DMS153 (cell line): ENCODE results near the gene PLD2.
A peak's percentile ranks its signal among the peaks of the same experiment; 100 is the strongest.

Experiments
- DNase-seq: peaks from one replicate; lab custom pipeline; 2025; lab: John Stamatoyannopoulos, UW

Gene PLD2, protein sequence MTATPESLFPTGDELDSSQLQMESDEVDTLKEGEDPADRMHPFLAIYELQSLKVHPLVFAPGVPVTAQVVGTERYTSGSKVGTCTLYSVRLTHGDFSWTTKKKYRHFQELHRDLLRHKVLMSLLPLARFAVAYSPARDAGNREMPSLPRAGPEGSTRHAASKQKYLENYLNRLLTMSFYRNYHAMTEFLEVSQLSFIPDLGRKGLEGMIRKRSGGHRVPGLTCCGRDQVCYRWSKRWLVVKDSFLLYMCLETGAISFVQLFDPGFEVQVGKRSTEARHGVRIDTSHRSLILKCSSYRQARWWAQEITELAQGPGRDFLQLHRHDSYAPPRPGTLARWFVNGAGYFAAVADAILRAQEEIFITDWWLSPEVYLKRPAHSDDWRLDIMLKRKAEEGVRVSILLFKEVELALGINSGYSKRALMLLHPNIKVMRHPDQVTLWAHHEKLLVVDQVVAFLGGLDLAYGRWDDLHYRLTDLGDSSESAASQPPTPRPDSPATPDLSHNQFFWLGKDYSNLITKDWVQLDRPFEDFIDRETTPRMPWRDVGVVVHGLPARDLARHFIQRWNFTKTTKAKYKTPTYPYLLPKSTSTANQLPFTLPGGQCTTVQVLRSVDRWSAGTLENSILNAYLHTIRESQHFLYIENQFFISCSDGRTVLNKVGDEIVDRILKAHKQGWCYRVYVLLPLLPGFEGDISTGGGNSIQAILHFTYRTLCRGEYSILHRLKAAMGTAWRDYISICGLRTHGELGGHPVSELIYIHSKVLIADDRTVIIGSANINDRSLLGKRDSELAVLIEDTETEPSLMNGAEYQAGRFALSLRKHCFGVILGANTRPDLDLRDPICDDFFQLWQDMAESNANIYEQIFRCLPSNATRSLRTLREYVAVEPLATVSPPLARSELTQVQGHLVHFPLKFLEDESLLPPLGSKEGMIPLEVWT

DNA sequence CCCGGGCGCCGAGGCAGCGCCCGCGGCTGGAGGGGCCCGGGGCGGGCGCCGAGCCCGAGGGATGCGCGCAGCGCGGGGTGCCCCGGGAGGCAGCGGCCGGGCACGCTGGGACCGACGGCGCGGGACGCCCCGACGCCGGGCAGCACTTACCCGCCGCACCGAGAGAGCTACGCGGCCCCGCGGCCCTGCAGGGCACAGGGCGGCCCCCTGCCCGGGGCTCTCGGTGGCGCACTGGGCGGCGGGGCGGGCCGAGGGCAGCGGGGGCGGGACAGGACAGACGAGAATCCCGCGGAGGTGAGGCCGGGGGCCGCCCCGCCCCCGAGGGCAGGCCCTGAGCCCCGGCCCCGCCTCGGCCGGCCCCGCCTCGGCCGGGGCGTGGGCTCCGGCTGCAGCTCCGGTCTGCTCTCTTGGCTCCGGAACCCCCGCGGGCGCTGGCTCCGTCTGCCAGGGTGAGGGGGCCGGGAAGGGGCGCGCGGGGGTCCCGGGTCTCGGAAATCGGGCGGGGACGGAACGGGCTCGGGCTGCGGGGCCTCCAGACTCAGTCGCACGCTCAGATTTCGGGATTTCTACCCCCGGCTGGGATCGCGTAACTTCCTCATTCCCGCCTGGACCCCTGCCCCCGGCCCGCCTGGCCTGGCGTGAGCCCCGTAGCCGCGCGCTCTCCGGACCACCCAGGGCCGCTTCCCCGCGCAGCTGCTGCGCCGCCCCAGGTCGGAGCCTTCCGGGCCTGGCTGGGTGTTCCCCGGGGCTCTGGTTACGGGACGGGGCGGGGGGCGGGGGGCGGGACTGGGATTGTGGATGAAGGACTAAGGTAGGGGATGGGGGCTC is at the start of gene PLD2:
Gene PLD2 (plus strand): TSS at position 376 of the 828 bp plus-strand sequence. CDS start 621 bp downstream, outside the sequence.
- peak; percentile 16 for DNase-seq

DNA sequence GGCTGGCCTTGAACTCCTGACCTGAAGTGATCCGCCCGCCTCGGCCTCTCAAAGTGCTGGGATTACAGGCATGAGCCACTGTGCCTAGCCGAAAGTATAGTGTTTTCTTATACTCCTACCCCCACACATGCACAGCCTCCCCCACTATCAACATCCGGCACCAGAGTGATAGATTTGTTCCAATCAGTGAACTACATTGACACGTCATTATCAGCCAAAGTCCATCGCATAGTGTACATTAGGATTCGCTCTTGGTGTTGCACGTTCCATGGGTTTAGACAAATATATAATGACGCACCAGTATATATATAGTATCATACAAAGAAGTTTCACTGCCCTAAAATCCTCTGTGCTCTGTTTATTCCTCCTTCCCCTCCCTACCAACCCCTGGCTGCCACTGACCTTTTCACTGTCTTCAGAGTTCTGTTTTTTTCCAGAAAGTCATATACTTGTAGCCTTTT is 47.1 kb upstream of the PLD2 start:
- no peak for DNase-seq

DNA sequence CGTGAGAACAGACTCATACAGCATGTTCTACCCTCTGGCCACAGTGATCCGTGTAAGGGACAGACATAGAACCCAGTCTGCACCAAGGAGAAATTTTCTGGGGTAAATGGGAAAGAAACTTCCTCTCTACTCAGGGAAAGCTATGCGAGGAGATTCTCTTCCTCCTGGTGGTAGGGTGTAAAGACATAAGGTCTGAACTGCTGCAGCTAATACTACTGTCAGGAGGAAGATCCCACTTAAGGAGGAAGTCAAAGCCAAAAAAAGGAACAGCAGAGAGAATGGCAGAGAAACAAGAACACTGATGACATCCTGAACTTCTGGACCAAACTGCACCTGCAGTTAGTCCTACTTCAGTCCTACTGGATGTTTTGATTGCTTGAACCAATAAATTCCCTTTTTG is 42.4 kb upstream of the PLD2 start:
- DNase-seq: no peak

DNA sequence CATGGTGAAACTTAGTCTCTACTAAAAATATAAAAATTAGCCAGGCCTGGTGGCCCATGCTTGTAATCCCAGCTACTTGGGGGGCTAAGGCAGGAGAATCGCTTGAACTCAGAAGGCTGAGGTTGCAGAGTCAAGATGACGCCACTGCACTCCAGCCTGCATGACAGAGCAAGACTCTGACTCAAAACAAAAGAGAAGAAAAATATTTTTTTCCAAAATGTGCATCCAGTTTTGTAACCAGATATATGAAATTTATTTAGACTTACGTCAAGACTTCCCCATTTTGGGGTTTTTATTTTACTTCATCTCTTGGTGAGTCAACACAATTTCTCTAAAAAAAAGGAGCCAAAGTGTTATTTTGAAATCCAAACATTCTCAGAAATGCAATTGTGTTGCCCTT is 40.8 kb upstream of the PLD2 start:
- no peak for DNase-seq

DNA sequence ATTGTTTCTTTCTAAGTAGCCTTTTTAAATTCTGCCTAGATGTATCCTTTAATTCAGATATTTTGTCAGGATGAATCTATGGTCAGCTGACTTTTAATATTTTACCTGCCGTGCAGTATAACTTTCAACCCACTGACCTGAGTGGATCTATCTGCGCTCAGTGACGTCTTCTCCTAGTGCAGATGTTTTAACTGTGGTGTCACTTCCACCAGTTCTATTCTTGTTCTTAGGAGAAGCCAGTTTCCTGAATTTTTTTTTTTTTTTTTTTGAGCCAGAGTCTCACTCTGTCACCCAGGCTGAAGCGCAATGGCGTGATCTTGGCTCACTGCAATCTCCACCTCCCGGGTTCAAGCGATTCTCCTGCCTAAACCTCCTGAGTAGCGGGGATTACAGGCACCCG is 40.2 kb upstream of the PLD2 start:
- DNase-seq: no peak

DNA sequence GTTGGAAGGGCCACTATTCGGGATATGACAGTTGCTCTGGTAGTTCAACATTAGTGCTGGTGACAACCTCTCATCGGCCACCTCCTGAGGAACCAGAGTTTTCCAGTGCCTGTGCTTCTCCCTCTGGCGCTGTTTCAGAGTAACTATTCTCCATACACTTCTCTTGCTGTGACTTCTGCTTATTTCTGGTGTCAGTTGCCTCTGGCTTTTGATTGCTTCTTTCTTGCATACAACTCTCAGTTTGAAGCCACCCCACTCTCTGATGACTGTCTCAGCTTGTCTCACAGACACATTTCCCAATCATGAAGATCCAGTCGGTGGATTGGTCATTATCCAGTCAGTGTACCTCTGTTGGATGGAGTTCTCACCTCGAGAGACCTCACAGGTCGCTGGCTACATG is 38.7 kb upstream of the PLD2 start:
- DNase-seq: no peak

DNA sequence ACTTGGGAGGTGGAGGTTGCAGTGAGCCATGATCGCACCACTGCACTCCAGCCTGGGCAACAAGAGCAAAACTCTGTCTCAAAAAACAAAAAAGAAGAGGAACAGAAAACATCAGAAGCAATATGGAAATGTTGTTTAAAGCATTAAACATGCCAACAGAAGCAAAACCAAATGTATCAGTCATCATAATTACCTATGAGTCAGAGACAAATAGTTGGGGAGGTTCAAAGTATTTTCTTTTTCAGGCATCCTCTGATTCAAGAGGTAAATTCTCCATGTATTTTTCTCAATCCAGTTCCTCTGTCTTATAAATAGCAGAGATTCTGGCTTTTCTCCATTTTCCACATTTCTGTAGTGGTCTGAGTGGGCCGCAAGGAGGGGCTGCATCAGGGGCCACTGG is 37.3 kb upstream of the PLD2 start:
- DNase-seq: no peak

DNA sequence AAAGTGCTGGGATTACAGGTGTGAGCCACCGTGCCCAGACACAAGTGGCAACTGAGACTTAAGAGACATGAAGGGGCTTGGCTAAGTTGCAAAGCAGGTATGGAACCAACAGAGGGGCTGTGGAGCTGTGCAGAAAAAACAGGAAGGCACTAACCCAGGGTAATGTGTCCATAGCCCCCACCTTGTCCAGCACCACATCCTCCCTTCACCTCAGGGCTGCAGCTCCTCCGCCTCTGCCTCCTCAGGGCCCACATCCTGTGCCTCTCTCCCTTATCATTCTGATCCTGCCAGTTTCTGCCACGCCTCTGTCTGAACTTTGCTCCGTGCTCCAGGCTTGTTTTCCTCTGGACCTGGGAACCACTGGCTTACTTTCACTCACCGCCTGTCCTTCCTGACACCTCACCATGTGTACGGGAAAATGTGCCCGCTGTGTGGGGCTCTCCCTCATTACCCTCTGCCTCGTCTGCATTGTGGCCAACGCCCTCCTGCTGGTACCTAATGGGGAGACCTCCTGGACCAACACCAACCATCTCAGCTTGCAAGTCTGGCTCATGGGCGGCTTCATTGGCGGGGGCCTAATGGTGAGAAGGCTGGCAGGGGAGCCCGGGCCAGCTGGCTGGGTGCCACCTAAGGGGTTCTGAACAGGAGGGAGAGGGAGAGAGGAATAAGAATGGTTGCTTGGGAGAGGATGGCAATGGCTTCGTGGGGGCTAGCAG is 35.3 kb upstream of the PLD2 start, which contains the start of gene TM4SF5:
Gene TM4SF5 (plus strand): TSS at position 368 of the 716 bp plus-strand sequence. CDS start 37 bp downstream, at position 405.
- no peak for DNase-seq

DNA sequence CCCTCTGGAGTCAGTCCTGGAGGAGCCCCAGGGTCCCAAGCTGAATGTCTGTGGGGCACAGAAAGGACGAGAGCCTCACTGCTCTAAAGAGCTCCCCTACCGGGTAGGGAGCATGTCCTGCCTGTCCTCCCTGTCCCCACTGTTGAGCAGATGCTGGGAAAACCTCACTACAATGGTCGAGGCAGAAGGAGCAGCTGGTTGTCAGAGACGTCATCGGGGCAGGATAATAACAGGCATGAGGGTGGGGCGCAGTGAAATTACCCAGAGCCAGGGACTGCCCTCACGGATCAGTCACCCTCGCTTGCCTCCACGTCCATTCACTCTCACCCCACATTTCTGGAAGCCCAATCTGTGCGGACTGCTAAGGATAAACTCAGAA is 34.7 kb upstream of the PLD2 start:
- peak; percentile 2 for DNase-seq

DNA sequence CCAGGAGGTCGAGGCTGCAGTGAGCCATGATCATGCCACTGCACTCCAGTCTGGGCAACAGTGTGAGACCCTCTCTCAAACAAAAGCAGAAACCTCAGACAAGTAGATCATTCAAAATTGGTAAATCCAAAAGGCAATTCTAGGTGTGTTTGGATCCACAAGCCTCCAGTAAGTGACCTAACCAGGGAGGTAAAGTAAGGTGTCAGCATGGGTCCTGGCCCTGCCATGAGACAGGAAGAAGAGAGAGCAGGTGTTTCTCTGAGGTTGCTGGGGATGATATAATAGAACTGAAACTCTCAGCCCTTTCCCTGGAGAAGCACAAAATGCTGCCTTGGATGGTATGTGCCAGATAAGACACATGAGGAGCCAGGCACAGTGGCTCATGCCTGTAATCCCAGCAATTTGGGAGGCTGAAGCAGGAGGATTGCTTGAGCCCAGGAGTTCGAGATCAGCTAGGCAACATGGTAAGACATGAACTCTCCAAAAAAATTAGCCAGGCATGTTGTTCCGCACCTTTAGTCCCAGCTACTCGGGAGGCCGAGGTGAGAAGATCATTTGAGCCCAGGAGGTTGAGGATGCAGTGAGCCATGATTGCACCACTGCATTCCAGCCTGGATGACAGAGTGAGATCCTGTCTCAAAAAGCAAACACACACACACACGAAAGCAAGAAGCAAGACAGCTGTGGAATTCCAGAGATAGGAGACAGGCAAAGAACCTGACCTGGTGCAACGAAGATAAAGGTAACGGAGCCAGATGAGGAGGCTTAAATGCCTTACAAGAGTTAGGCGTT is 28.8 kb upstream of the PLD2 start:
- DNase-seq: no peak

DNA sequence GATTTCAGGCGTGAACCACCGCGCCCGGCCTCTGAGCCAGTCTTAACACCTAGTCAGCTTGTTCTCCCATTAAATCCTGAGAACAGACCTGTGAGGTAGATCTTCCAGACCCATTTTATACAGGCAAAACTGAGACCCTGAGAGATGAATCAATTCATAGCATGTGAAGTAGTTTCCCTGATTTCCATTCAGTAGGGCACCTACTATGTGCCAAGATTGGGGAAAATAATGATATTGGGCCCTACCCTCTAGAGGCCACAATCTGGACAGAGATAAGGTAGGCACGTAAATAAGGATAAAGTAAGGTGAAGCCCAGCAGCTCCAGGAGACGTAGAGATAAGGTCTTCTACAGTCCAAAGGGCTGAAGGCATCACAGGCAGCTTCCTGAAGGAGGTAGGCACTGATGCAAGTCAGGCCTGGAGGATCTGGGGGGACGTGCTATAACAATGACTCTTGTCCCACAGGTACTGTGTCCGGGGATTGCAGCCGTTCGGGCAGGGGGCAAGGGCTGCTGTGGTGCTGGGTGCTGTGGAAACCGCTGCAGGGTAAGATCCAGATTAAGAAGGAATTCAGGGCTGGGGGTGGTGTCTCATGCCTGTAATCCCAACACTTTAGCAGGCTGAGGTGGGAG is 26.5 kb upstream of the PLD2 start:
- no peak for DNase-seq

DNA sequence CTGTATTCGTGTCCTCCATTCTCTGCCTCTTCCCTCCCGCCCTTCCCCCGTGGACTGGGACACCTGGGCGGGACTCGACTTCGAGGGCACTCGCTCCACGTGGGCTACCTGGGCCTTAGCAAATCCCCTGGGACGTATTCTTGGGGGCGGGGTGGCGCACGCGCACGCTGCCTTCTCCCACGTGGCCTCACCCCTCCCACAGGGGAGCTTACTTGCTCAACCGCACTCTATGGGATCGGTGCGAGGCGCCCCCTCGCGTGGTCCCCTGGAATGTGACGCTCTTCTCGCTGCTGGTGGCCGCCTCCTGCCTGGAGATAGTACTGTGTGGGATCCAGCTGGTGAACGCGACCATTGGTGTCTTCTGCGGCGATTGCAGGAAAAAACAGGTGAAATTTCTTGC is 24.3 kb upstream of the PLD2 start:
- DNase-seq: no peak

DNA sequence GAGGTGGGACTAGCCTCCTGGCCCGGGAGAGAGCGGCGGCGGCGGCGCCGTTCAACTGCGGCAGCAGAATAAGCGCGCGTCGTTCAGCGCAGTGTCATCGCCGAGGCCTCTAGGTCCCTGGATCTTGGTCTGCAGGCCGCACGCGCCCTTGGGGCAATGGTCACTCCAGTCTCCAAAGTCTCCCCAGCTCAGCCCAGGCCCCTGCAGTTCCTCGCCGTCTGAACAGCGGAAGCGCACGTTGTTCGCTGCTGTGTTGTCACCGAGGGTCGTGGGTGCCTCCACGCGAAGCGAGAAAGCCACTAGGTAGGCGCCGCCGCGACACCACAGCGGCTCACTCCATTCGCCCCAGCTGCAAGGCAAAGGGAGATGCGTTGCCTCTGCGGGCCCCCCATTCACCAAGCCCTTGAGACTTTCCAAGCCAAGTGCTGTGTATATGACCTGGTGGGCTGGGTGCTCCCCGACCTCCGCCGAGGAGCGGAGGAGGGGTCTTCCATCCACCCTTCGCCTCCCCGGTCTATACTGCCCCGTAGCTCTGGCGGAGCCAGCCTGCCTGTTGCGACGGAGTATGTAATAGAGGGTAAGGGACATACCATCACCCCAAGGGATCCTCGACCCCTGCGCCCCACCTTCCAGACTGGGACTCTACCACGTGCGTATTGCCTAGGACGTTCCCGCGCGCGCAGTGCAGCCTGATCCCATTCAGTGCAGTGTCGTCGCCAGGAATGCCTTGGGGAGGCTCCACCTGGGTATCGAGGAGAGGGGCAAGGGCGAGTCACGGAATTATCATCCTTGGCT is 21.4 kb upstream of the PLD2 start:
- no peak for DNase-seq

DNA sequence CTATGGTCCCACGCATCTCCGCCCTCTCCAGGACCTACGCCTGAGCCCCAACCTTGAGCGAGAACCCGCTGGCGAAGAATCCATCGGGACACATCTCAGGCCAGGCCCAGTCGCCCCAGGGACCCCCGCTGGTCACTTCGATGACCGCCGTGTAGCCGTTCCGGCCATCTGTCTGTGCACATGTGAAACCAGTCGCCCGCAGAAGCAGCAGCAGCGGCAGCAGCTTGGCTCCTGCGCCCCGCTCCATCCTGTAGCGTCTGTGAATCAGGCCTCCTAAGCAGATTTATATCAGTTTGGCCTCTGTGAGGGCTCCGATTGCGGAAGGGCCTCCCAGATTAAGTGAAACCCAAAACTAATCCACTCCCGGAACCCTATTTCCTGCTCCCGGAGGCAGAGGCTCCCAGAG is 20.8 kb upstream of the PLD2 start, which contains the start of gene VMO1:
Gene VMO1 (minus strand): TSS at position 259 of the 406 bp plus-strand sequence. CDS start 12 bp downstream, at position 247.
- DNase-seq: no peak

DNA sequence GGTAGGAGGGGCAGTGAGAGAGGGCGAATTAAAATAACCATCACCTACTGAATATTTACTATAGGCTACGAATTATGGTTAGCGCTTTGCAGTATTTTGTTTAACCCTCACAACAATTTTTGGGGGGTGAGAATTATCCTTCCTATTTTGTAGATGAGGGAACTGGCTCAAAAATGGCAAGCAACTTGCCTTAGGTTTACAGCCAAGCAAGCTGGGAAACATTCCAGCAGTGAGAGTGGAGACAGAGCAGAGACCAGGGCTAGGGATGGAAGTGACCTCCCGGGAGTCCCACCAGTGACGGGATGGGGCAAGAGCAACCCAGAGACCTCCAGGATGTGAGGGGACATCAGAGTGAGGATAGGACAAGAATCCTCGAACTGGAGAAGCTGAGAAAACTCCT is 20.4 kb upstream of the PLD2 start:
- DNase-seq: no peak

DNA sequence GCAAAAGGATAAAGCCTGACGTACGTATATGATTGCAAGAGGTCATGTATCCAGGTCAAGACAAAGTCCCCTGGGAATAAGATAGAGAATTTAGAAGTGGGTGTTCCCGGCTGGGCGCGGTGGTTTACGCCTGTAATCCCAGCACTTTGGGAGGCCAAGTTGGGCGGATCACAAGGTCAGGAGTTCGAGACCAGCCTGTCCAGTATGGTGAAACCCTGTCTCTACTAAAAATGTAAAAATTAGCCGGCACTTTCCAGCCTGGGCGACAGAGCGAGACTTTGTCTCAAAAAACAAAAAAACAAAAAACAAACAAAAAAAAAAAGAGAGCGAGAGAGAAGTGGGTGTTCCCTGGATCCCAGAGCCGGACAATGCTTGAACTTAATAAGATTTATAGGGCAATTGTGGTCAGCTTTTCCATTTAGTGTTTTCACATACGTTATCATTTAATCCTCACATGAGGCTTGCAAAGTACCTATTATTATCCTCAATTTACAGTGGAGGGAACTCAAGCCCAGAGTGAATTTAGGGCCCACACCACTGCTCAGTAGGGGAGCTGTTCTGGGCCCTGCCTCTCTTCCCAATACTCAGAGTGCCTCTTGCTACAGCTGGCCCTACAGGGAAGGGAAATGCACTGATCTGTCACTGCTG is 18.7 kb upstream of the PLD2 start:
- no peak for DNase-seq

DNA sequence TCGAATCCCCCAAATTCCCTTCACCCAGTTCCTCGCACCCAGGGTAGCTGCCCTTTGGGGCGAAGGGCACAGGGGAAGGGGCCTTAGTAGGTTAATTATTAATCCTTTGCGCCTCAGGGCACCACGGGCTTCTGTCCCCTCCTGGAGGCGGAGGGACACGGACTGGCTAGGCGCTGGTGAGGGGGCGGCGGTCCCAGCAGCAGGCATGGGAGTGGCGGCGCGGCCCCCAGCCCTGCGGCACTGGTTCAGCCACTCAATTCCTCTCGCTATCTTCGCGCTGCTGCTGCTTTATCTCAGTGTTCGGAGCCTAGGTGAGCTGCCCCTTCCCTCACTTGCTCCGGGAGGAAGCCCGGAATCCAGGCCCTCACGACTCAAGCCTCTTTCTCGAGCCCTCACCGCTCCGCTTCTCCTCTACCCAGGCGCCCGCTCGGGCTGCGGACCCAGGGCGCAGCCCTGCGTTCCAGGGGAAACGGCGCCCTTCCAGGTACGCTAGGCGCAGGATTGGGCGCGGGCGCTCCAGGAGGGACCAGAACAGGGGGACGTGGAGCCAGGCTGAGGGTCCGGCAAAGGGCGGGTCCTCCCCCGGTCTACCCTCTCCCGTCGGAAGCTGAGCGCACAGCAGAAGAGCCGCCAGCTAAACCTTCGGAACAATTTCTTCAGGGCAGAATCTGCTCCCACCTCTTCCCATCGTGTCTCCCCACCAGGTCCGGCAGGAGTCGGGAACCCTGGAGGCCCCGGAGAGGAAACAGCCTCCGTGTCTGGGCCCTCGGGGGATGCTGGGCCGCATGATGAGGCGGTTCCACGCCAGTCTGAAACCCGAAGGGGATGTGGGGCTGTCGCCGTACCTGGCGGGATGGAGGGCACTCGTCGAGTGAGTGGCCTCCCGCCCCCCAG is 17.9 kb upstream of the PLD2 start, which contains the start of gene GLTPD2:
Gene GLTPD2 (plus strand): TSS at position 158 of the 894 bp plus-strand sequence. CDS start 48 bp downstream, at position 206.
- DNase-seq: no peak

DNA sequence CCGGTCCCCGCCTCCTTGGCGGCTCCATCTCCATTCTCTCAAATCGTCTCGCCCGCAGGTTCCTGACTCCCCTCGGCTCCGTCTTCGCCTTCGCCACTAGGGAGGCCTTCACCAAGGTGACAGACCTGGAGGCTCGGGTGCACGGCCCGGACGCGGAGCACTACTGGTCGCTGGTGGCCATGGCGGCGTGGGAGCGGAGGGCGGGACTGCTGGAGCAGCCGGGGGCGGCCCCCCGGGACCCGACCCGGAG is 17.3 kb upstream of the PLD2 start:
- no peak for DNase-seq
